NOMO-1 treated with DMSO at 0.1 percent for 48 hours (cell line): Measurements from ENCODE around the gene SRSF2.
"Not testable (repeated sequence)": the region's sequence is repeated elsewhere in the genome, so short reads cannot be mapped to it uniquely, and the experiment has no call there.

Experiments
- DNase-seq: peaks from one replicate; lab custom pipeline; 2025; ENCODE audit not compliant: unreplicated experiment; lab: John Stamatoyannopoulos, UW

Gene SRSF2

DNA sequence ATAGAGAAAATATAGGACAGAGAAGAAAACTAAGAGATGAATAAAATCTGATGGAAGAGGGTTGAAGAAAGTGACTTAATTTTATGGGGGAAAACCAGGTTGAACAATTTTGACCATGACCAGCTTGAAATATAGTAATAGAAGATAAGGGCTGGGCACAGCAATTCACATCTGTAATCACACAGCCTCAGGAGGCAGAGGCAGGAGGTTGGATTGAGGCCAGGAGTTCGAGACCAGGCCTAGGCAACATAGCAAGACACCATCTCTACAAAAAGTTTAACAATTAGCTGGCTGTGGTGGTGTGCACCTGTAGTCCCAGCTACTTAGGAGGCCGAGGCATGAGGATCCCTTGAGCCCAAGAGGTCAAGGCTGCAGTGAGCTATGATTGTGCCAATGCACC is 35.1 kb downstream of the SRSF2 start:
- no peak for DNase-seq

DNA sequence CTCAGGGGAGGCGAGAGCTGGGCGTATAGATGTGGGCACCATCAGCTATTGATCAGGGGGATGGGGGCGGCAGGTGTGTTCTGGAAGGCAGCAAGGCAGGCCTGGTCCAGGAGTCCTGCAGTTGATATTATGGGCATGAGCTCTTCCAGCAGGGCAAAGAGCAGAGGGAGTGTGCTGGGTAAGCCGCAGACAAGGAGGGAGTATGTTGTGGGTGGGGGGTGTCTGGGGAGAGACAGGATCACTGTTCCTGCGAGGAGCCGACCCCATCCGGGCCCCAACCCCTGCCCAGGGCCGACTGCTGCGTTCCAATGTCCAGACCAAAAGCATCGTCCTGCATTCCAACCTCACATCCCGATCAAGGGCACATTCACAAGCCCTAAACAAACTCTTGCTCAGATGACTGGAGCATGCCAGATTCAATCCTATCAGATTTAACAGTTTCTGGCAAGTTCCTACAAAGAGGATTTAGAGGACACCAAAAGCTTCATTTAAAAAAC is 35.6 kb downstream of the SRSF2 start:
- DNase-seq, result no peak

DNA sequence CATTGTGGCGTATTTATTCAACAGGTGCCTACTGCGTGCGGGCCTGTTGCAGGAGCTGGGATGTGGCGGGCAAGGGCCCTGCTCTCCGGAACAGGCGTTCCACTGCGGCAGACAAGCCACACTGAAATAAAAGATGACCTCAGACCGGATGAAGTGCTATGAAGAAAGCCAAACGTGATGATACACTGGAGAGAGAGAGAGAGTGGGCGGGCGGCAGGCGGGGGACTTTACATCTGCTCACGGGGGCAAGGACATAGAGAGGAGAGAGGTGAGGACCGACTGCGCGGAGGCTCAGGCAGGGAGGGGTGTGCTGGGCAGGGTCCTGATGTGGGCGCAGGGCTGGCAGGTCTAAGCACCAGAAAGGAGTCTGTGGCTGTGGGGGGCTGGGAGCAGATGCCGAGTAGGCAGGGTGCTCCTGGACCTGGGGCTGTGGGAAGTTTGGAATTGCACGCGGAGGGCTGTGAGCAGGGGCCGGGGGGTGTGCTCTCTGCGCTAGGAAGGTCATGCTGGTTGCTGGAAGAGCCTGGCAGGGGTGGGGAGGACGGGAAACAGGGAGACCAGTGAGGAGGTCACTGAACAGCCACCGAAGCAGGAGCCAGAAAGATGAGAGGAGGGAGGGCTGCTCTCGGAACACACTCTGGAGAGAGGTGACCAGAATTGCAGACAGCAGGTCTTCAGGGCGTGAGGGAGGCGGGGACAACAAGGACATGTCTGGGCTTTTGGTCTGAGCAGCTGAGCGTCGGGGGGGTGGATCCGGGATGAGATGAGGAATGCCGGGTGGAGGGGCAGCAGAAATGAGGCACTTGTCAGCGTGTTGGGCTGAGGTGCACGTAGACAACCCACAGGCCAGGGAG is 36.3 kb downstream of the SRSF2 start:
- DNase-seq, result no peak

DNA sequence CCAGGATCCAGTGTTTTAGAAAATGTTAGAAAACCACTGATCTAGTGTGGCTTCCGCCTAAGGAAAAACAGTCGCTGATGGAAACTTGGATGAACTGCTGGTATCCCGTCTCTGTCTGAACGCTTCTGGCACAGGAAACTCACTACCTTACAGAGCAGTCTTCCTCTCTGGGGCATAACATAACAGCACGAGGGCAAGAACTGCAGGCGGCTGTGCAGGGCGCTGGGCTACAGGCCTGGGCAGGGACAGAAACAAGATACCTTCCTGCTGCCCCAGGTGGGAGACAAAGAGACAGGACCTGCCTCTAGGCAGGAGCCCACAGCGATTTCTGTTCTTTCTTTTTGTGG is 36.9 kb downstream of the SRSF2 start:
- DNase-seq, result no peak

DNA sequence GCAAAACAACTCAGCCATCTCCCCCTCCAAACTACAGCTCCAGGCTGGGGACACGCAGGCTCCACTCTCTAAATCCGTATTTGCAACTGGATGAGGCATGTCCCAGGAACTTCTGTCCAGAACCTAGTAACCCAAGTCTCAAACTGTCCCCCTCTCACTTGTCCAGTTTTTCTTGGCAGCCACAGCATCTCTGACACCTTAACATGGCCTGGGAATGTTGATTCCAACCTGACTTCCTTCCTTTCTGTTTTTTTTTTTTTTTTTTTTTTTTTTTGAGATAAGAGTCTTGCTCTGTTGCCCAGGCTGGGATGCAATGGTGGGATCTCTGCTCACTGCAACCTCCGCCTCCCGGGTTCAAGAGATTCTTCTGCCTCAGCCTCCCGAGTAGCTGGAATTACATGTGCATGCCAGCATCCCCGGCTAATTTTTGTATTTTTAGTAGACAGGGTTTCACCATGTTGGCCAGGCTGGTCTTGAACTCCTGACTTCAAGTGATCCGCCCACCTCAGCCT is 38.6 kb downstream of the SRSF2 start:
- DNase-seq, result not testable (repeated sequence)

DNA sequence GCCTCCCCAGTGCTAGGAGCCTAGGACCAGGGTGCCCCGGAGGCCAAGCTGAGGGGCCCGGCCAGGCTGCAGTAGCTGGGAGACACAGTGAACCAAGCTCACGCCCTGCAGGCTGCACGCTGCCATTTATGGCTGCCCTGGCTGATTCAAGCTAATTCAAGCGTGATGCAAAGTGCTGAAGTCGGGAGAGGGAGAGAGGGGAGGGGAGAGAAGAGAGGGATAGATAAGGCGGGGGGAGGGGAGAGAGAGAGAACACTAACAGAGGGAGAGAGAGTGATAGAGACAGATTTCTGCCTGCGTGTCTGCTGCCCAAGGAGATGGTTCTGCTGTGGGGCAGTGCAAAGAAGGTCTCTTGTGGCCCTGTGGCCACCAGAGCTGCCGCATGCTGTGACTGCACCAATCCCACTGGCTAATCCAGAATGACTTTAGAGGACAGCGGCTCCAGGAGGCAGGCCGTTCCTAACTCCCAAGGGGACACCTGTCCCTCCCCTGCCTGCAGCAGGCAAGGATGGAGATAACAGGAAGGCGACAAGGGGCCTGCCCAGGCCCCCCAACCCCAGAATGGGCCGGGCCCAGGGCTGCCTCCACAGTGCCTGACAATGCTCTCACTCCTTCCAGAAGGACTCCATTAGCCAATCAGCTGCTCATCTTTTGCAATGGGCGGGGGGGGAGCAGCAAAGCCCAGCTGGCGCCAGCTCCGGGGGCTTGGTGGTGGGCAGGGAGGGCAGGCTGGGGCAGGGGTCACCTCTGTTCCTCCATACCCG is 39.2 kb downstream of the SRSF2 start:
- DNase-seq, result no peak

DNA sequence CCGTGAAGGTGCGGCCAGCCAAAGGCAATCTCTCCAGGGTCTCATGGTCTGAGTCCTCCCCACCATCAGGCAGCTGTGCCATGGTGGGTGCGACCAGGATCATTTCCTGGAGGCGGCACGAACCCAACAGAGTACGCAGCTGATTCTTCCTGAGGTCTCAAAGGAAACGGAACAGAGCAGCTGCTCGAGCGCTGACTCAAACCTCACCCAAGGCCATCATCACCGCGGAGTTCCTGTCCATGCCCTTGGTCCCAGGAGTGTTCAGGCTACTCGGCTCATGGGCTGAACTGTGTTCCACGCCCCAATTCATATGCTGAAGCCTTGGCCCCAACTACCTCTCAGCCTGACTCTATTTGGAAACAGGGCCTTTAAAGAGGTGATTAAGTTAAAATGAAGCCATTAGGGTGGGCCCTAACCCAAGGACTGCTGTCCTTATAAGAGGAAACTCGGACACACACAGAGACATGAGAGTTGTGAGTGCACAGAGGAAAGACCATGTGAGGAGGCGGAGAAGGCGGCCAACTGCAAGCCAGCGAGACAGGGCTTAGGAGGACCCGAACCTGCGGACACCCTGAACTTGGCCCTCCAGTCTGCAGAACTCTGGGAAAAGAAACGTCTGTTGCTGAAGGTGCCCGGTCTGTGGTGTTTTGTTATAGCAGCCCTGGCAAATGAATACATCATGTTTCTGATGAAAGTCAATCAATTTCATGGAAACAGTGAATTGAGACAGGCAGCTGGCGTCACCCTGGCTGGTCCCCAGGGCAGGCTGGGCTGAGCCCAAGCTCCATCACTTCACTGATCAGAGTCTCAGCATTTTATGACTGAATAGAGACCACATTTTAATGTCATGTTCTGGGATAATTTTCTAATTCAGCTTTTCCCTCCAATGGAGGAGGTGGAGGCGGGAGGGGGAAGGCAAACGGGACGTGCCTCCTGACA is 40.1 kb downstream of the SRSF2 start:
- DNase-seq, result no peak

DNA sequence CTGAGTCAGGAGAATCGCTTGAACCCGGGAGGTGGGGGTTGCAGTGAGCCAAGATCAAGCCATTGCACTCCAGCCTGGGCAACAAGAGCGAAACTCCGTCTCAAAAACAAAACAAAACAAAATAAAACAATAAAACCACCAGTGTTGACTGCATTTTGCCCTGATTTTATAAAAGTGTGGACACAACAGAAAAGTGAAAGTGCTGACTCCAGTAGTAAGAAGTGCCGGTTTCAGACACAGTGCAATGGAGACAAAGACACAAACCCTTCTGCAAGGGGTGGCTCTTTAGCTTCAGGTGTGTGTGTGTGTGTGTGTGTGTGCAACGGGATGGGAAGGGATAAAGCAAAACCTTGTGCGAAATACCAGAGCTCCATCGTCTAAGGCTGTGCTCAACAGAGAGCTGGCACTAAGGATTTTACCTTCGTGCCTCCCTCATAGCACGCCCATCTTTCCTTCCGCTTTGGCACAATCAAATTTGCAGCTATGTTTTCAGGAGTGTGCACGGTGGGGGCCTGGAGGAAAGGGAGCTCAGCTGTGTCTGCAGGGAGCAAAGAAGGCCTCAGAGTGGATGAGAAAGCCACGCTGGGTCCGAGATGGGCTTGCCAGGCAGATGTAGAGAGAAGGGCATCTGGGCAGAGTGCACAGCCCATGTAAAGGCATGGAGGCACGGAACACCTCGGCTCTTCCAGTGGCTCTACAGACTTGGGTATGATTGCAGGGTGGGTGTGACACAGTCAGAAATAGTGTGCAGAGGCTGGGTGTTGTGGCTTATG is 41.9 kb downstream of the SRSF2 start:
- no peak for DNase-seq

DNA sequence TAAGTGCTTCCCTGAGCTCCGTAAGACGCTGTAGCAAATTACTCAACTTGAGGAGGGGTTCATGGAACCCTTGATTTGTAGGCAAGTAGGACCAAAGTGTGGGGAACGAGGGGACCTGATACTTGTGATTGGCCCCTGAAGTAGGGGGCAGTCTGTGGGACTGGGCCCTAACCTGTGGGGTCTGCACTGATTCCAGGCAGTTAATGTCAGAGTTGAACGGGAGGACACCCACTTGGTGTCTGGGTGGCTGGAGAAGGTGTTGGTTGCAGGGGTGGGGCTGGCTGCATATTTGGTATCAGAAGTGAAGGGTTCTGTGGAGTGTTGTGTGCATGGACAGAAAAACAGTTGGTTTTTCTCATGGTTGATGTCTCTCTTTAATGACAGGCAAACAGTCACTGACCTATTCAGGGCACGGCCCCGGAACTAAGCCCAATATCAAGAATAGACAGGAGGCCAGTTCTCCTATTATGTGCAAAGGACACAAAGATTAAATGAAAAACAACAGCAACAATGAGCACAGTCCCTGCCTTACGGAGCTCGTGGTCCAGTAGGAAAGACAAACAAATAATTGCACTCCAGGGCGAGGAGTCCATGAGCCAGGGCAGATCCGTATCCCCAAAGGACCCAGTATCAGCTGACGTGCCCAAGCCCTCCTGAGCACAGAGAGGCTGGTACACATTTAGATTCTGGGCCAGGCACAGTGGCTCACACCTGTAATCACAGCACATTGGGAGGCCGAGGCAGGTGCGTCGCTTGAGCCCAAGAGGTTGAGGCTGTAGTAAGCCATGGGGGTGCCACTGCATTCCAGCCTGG is 45.5 kb downstream of the SRSF2 start:
- no peak for DNase-seq

DNA sequence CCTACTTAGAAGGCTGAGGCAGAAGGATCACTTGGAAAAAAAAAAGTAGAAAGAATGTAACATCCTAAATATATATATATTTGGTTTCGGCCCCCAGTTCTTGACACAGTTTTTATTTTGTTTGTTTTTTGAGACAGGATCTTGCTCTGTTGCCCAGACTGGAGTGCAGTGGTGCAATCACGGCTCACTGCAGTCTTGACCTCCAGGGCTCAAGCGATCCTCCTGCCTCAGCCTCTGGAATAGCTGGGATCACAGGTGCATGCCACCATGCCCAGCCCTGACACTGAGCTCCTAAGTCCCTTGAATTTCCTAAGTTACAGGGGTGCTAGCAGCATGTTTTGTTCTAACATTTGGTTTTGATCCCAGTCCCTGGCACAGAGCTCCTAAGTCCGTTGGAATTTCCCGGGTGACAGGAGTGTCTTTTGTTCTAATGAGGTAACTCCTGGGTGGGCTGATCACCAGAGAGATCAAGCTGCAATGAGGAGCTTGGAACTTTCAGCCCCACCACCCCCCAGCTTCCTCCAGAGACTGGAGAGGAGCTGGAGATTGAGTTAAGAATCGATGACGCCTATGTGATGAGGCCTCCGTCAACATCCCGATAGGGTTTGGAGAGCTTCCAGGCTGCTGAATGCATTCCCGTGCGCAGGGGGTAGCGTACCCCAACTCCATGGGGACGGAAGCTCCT is 46.4 kb downstream of the SRSF2 start:
- no peak for DNase-seq

DNA sequence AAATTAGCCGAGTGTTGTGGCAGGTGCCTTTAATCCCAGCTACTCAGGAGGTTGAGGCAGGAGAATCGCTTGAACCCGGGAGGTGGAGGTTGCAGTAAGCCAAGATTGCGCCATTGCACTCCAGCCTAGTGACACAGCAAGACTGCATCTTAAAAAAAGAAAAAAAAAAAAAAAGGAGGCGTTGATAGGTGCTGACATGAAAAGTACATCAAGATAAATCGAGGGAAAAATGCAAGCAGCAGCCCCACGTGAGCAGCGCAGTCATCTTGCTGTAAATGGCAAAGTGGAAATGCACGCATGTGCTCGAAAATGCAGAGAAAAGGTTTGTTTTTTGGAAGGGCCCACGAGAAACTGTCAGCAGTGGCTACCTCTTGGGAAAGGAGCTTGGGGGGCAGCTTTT is 47.3 kb downstream of the SRSF2 start:
- no peak for DNase-seq

DNA sequence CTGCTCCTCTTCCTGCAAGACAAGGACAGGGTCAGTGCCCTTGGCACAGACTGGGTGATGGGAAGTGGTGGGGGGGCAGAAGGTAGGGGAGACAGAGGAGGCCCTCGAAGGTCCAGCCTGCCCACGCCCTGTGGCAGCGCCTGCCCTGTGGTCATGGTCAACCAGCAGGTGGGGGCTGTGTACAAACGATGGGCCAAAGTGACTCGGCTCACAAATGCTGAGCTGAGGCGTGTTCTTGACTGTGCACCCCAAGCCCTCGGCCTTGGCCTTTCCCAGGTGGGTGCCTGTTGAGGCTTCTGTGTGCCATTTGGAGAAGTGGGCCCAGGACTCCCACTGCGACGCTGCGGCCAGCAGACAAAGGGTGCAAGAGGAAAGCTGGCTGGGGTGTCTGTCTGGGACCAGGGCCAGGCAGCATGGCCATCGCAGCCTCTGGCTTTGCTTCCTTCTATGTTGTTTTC is 48.9 kb downstream of the SRSF2 start:
- DNase-seq, result no peak

DNA sequence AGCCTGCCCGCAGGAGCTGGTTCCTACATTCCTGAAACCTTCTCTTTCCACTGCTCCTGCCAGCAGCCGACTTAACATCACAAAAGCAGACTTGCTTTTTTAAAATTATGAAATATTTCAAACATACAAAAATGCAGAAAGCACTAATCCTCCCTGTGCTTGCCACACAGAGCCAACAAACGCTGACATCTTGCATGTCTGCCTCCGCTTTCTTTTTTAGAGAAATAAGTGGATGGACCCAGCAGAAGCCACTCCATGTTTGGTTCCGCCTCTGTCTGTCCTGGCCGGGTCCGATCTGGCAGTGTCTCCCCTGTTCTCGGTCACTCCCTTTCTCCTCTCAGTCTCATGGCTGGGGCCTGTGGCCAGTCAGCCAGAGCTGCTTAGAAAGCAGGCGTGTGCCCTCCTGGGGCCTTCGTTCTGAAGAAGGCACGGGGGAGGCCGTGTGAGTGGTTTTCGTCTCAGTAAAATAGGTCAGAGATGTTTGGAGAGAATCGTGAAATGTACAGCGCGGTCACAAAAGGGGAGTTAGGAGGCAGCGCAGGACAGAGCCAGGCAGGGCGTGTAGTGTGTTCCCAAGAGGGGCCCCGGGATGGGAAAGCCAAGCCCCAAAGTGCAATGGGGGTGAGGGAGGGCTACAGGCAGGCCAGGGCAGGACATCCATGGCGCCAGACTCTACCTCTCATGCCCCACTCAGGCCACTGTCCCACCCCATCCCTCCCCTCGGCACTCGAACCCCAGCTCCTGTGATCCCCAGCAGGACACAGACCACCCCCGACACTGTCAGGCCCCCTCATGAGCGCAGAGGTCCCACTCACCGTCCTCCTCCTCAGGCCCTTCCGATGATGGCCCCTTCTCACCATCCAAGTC is 49.6 kb downstream of the SRSF2 start:
- no peak for DNase-seq

DNA sequence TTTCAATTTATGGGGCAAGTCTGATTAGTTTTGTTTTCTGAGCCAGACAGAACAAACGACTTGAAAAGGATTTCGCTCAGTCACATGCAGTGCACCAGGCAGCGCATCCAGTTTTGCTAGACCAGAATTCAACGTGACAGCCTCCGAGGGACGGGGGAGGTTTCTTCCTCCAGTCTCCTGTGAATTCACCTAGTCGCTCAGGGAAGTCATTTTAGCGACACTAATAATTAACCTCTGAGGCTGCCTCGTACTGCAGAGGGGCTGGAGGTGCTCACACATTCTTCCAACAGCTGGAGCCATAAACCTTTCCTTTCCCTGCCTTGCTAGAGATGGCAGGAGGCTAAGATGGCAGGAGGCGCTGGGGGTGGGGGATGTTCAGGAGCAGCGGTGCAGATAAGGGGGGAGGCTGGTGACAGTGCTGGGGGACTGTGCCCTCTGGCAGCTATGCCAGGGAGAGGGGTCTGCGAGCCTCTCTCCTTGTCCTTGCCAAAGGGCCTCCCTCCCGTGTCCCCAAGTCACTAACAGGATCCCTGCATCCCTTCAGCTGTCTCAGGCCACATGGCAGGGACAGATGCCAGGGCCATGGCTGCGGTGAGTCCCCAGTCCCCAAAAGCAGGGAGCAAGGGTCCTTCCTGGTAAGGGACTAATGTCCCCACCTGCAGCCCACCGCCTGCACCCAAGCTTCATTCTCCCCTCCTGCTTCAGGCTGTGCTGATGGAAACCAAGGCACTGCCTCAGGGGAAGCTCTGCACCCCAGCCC is 50.4 kb downstream of the SRSF2 start:
- no peak for DNase-seq

DNA sequence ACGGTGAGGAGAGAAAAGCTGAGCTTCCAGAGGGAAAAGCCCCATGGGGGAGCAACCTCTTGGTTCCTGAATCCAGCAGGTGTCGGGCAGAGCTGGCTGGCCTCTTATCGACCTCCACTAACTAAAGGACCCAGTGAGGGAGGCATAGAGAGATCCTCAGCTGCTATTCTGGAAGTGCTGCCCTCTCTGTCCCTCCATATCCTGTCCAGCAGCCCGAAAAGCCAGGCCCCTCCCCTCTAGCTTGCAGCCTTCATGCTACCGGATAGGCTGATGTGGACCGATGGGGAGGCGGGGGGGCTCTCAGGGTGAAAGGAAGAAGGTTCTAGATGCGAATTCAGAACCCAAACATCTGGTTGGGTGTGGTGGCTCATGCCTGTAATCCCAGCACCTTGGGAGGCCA is 51.3 kb downstream of the SRSF2 start:
- no peak for DNase-seq

DNA sequence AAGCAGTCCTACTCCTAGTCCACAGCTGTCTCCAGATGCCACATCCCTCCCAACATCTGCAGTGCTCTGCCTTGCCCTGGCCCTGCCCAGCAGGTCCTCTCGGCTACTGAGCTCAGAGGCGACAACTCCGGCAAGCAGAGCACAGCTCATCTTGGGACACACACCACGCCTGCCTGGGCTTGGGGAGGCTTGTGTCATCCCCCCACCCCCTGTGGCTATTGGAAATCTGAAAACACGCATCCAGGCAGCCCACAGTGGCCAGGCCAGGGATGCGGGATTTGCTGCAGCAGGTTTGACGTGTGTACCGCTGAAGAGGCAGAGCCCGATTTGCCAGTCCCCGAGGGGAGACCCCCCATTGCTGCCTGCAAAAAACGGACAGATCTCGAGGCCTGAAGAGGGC is 51.8 kb downstream of the SRSF2 start:
- DNase-seq, result no peak

DNA sequence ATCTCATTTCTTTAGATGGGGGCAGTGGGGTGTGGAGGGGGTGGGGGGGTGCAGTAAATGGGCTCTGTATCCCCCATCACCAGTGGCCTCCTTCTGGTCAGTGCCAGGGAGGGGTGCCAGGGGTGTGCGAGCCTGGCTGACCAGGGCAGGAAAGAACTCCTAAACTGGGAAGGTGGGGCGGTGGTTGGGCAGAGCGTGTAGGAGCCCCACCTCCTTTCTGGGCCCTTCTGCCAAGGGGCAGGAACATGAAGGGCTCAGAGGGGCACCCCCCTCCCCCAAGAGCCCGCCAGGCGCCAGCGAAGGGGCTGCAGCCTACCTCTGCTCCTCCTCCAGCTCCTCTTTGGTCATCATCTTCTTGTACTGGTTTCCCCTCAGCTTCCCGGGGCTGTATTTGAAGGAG is 52.4 kb downstream of the SRSF2 start:
- DNase-seq, result no peak
